NCI-H524 treated with DMSO at 0.1 percent for 48 hours (cell line): Measurements from ENCODE around the gene ARID1A.
A peak's percentile ranks its signal among the peaks of the same experiment; 100 is the strongest.

ENCODE experiments used
- DNase-seq: peaks from one replicate; lab custom pipeline; 2025; lab: John Stamatoyannopoulos, UW

ARID1A gene

DNA sequence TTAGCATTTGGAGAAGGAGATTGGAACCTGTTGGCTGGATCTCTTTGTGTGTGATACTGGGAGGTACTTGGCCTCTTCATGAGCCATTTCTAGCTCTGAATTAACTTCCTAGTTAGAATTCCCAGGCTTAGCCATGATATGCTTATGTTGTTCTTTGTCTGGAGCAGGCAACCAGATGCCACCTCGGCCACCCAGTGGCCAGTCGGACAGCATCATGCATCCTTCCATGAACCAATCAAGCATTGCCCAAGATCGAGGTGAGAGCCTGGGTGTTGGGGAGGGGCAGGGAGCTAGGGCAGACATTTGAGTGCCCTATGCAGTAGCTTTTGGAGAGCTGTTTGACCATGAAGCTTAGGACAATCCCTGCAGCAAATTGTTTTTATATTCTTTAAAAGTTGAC lies 65.4 kb downstream of the ARID1A start:
- no peak for DNase-seq

DNA sequence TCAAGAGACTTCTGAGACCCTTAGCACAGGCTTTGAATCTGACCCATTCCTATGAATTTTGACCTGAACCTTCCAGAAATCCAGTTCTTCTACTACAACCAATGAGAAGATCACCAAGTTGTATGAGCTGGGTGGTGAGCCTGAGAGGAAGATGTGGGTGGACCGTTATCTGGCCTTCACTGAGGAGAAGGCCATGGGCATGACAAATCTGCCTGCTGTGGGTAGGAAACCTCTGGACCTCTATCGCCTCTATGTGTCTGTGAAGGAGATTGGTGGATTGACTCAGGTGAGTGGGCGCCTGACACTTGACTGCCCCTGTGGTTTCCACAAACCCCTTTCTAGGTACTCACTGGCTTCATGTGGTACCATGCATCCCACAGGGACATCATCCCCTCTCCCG lies 71.9 kb downstream of the ARID1A start:
- DNase-seq: no peak

DNA sequence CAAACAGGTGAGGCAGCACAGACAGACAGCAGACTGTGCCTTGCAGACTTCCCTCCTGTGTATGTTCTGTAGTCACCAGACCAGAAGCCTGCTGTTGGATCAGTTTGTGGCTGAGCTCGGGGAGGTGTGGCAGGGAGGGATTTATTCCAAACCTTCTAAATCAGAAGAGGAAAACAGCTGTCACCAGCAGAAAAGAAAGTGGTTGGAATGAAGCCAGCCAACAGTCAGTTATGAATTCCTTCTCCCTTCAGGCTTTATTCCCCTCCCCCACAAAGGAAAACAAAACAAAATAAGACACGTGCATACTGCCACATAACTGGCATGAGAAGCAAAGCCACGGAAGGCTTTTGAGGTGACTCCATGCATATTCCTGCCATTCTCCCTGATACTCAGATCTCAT lies 72.9 kb downstream of the ARID1A start:
- DNase-seq: peak; percentile 4

DNA sequence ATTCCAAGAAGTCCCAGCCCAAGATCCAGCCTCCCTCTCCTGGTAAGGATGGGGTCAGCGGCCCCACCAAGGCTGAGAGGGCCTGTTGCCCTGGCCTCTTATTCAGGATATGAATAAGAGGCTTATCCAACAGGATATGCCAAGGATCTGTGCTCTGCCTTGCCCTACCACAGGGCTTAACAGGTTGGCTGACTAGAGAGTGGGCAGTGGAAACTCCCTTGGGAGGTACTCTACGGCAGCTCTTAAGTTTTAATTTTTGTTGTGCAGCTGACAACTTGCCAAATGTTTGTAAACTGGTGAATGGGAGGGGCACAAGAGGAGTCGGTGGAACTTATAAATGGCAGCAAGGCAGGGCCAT lies 75.4 kb downstream of the ARID1A start:
- peak; percentile 22 for DNase-seq

DNA sequence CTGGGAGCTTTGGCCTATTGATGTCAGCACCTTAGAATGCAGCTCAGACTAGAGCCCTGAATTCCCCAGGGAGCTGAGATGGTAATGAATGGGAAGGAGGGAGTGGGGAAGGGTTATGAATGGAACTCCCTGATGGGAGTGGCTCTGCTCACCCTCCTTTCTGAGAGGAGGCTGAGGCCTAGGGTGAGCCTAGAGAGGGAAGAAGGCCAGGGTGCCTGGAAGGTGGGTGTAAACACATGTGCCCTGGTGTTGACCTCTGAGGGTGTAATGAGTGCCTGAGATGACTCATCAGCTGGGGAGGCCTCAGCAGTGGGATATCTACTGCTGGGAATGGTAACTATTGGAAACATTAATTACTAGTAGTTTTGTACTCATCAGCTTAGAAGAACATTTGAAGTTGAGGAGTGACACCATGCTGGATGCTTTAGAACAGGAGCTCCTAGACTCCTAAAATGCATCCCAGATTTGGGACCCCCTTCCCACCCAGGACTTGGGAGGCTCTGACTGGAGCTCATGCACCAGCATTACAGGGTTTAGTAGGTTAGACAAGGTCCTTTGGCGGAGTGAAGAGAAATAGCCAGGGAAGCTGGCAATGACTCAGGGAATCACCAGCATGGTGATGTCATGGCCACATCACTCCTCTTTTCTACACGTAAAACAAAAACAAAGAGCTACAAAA lies 76.0 kb downstream of the ARID1A start:
- no peak for DNase-seq

DNA sequence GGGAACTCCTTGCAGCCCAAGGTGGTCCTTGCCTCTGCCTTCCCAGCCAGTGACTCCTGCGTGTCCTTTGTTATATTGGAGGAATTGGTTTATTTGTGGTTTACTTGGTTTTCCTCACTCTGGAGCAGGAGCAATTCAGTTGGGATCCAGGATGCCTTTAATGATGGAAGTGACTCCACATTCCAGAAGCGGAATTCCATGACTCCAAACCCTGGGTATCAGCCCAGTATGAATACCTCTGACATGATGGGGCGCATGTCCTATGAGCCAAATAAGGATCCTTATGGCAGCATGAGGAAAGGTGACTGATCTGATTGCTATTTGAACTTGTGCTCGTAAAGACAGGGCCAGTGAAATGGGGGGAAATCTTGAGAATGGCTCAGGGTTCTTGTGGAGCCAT lies 76.9 kb downstream of the ARID1A start:
- no peak for DNase-seq

DNA sequence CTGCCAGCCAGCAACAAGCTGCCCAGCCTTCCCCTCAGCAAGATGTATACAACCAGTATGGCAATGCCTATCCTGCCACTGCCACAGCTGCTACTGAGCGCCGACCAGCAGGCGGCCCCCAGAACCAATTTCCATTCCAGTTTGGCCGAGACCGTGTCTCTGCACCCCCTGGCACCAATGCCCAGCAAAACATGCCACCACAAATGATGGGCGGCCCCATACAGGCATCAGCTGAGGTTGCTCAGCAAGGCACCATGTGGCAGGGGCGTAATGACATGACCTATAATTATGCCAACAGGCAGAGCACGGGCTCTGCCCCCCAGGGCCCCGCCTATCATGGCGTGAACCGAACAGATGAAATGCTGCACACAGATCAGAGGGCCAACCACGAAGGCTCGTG lies 78.6 kb downstream of the ARID1A start:
- no peak for DNase-seq

DNA sequence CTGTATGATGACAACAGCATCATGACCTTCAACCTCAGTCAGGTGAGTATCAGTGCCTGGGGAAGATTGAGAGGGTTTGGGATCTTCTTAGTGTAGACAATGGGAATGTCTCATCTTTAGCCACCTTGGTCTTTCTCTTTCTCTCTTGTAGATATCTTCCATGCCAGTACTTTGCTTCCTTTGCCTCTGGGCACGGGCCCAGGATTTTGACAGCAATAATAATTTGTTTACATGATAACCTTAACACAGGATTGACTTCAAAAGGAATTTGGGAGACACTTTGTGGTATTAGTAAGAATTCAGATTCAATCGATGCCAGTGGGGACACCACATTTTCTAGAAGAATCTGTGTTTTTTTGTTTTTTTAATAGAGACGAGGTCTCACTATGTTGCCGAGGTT lies 79.9 kb downstream of the ARID1A start:
- no peak for DNase-seq

DNA sequence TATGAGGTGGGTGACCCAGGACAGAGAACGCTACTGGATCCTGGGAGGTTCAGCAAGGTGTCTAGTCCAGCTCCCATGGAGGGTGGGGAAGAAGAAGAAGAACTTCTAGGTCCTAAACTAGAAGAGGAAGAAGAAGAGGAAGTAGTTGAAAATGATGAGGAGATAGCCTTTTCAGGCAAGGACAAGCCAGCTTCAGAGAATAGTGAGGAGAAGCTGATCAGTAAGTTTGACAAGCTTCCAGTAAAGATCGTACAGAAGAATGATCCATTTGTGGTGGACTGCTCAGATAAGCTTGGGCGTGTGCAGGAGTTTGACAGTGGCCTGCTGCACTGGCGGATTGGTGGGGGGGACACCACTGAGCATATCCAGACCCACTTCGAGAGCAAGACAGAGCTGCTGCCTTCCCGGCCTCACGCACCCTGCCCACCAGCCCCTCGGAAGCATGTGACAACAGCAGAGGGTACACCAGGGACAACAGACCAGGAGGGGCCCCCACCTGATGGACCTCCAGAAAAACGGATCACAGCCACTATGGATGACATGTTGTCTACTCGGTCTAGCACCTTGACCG lies 83.4 kb downstream of the ARID1A start:
- no peak for DNase-seq

DNA sequence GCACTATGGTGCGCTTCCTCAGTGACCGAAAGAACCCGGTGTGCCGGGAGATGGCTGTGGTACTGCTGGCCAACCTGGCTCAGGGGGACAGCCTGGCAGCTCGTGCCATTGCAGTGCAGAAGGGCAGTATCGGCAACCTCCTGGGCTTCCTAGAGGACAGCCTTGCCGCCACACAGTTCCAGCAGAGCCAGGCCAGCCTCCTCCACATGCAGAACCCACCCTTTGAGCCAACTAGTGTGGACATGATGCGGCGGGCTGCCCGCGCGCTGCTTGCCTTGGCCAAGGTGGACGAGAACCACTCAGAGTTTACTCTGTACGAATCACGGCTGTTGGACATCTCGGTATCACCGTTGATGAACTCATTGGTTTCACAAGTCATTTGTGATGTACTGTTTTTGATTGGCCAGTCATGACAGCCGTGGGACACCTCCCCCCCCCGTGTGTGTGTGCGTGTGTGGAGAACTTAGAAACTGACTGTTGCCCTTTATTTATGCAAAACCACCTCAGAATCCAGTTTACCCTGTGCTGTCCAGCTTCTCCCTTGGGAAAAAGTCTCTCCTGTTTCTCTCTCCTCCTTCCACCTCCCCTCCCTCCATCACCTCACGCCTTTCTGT lies 84.6 kb downstream of the ARID1A start:
- DNase-seq: no peak

DNA sequence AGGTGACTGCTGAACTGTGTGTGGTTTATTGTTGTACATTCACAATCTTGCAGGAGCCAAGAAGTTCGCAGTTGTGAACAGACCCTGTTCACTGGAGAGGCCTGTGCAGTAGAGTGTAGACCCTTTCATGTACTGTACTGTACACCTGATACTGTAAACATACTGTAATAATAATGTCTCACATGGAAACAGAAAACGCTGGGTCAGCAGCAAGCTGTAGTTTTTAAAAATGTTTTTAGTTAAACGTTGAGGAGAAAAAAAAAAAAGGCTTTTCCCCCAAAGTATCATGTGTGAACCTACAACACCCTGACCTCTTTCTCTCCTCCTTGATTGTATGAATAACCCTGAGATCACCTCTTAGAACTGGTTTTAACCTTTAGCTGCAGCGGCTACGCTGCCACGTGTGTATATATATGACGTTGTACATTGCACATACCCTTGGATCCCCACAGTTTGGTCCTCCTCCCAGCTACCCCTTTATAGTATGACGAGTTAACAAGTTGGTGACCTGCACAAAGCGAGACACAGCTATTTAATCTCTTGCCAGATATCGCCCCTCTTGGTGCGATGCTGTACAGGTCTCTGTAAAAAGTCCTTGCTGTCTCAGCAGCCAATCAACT lies 85.5 kb downstream of the ARID1A start:
- DNase-seq: no peak

DNA sequence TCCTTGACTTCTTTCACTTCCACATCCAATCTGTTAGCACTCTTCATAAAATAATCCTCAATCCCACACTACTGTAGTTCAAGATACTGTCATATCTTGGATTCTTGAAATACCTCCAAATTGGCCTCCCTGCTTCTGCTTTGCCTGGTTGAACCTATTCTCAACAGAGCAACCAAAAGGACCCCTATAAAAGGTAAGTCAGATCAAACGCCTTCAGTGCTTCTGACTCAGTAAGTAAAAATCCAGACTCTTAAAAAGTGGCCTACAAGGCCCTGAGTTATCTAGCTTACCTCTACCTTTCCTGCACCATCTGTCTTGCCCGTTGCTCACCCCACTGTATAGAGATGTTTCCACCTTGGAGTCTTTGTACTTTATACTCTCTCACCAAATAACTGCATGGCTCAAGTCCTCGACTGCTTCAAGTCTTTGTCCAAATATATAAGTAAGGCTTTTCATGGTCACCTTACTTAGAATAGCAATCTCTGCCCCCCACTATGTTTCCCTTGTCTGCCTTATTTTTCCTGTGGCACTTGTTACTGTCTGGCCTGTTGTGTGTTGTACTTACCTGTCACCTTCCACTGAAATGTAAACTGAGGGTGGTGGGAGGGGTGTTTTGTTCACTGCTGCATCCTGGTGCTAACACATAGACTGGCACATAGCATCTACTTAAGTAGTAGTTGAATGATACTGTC lies 86.9 kb downstream of the ARID1A start:
- DNase-seq: no peak

DNA sequence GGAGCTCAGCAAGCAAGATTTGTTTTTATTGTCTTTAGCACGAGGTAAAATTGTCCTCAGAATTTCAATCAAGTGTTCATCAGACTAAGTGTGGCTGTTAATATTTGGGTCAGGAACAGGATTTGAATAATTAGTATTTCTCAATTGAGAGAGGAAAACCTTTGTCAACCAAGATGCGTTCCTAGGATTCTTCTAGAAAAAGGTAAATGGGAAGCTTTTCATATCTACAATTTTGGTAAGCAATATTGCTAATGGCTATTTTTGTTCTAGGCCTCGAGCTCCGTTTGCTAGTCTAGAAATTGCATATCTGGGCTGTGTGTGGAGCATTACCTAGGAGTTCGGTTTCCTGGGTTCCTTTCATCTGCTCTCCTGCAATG lies 87.8 kb downstream of the ARID1A start:
- no peak for DNase-seq

DNA sequence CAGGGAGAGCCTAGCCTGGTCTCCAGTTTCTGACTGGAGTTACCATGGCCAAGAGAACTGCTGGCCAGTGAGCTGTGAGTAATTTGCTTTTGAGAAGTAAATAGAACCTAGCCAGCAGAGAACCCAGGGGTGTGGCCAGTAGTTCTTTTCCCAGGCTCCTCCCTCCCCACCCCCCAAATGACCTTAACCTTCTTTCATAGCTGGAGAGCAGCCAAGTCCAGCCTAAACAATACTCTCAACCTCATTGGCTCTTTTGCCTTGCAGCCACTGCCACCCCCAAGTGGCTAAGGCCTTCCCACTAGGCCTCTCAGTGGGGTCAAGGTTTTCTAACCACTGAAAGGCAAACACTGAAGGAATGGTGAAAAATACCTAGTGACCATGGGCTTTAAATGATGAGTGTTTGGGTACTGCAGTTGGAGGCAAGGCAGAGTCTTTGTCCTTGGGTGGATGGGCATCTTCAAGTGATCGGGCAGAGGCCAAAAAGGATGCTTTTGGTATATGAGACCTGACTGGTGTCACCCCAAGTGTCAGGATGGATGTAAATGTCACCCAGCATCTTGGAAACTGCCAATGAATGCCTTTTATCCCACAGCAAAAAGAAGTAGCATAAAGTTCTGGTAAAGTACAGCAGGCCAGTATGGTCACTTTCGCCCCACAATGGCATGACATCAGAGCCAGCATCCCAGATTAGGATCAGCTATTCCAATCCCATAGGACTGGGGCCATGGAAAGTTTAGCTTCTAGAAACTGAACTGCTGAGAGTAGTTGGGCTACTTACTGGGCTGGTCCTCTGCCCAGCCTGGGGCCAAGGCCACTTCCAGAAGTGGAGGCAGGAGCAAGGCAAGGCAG lies 88.4 kb downstream of the ARID1A start:
- no peak for DNase-seq

DNA sequence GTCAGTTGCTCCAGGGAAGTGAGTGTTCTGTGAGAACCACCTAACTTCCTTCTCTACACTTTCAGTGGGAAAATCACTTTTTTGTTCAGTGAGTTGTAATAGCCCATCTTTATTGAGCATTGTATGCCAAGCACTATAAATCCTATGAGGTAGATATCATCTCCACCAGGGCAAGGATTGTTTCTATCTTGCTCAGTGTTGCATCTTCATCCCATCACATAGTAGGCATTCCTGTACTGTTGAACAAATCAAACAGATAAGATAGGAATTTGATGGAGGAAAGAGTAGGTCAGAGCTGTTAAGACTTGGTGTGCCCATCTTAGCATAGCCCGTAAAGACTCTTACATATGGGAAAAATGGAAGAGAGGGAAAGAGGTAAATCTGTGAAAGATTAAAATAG lies 89.1 kb downstream of the ARID1A start:
- DNase-seq: no peak

DNA sequence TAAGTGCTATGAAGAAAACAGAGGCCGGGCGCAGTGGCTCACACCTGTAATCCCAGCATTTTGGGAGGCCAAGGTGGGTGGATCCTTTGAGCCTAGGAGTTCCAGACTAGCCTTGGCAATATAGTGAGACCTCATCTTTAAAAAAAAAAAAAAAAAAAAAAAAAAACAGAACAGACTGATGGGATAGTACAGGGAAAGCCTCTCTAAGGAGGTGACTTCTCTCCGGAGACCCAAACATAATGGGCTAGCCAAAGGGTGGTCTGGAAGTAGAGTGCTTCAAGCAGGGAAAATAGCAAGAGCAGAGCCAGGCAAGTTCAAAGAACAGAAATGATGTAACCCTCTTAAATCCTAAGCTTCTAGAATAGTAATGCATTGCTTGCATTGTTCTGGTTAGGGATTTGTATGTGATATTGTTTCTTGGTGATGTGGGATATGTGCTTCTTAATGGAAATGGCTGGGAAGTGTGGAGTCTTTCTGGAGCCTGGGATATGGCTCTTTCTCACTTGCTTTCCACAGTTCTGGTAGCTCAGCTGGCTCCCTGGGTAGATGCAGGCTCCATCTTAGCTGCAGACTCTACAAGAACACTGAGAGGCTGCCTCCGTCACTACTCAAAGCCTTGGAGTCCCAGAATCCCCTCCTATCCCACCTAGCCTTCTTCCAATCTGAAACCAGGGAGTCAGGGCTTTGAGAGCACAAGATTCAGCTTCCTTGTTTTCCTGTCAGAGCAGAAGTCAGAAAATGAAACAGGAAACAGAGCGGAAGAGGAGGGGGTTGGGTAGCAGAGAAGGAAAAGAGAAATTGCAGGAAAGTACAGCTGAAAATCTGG lies 90.0 kb downstream of the ARID1A start:
- DNase-seq: no peak

DNA sequence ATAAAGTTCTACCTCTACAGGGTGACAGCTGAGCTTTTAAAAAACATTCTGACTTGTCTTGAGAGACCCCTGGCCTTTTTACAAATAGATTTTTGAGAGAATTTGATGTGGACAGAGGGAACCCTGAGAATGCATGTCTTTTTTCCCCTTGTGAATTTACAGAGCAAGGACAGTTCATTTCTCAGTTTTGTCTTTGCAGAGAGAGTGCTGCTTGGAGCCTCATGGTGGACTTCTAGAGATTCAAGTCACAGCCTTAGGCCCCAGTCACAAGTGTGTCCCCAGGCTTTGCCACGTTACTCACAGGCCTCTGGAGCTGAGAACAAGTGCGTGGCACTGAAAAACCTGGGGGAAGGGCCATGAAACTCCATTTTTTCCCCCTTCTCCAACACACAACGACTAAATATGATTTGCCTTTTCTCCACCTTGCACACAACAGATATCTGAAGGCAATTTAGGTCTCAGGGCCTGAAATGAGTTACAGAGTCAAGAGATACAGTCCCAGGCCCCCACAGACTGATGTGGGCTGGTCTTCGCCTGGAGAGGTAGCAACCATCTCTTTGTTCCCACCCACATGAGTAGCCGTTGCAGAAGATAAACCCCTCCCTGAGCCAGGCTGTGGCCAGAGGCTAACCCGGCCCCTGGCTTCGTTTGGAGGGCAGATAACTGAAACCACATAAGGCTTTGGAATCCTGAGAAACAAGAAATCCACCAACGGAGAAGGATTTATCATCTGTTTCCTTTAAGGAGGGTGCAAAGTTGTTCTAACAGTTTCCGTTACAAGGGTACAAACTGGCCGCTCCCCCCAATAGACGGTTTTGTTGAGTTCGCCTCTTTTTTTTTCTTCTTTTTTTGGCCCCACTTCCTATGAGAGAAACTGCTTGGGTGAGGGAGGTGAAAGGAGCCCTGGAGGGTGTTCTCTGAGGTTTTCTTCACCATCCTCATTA lies 90.9 kb downstream of the ARID1A start:
- DNase-seq: no peak

DNA sequence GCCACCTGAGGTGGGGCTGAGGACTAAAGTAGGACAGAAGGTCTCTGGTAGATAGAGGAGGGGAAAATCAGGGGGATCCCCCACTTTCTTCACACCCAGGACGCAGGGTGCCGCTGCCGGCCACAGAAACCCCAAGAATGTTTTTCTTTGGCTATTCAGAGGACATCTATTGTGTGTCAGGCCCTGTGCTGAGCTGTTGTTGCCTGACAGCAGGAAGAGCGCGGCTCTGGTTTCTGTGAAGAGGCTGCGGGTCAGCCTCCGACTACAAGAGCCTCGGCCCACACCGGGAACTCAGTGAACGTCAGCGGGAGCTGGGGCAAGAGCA lies 91.5 kb downstream of the ARID1A start:
- DNase-seq: no peak

DNA sequence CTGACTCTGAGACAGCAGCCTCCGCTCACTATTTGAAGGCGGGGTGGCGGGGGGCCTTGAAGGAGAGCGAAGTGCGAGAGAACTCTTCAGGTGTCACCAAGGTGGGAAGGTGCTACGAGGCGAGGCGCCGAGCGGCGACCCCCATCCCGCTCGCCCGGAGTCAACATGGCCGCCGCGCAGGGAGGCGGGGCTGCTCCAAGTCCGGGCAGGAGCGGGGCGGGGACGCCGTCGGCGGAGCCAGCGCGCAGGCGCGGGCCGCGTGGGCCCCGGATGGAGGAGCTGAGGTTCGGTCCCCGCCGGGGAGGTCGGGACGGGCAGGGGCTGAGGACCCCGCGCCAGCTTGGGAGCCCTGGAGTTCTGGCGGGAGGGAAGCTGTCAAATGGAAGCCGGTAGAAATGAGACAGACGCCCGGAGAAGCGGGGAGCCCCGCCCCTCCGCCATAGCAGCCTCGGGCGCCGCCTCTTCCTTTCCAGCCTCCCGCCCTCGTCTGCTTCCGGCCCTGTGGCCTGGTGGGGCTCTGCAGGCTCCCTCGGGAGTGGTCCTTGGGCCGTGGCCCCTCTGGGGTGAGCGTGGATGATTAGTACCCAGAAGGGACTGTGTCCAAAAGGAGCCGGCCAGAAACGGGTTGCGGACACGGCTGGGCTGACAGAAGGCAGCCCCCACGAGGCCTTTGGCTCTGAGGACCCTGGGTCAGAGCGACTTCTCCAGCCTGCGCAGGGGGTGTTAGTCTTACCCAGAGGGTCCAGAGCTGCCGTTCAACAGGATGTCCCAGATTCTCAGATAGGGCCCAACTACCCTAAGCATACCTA lies 92.1 kb downstream of the ARID1A start, which contains the start of gene PIGV:
Gene PIGV (plus strand): TSS at position 245 of the 809 bp plus-strand sequence. CDS start 2,866 bp downstream, outside the sequence.
- peak; percentile 49 for DNase-seq
